ENCODE measurements around the gene AFAP1.
A peak's percentile ranks its signal among the peaks of the same experiment; 100 is the strongest.

GRCh38 chr4:7761720-7762119, 177.9 kb downstream of the AFAP1 start:
- TF ChIP-seq CTCF (IDR thresholded peaks at IDR 0.05) (peak; percentile 61), EZH2 (IDR thresholded peaks at IDR 0.05; ENCODE audit: borderline replicate concordance, insufficient read depth, low read depth, low read length, poor library complexity, severe bottlenecking) (no peak)

Data from B cell (primary cell).